DMS53 treated with DMSO at 0.1 percent for 48 hours (cell line): ENCODE results near the gene ITGA7.
"Not testable (repeated sequence)": the region's sequence is repeated elsewhere in the genome, so short reads cannot be mapped to it uniquely, and the experiment has no call there.

Source experiments
- DNase-seq: peaks from one replicate; lab custom pipeline; 2025; ENCODE audit not compliant: unreplicated experiment; lab: John Stamatoyannopoulos, UW

The ITGA7 gene

GRCh38 chr12:55653031-55653430 is 54.7 kb downstream of the ITGA7 start:
- DNase-seq = no peak

GRCh38 chr12:55652352-55652751 is 55.4 kb downstream of the ITGA7 start:
- DNase-seq = no peak

GRCh38 chr12:55651299-55651683 is 56.4 kb downstream of the ITGA7 start:
- DNase-seq = no peak

- not testable (repeated sequence) for DNase-seq
Measured at GRCh38 chr12:55650620-55651298, 56.9 kb downstream of the ITGA7 start.

GRCh38 chr12:55647027-55647426 is 60.7 kb downstream of the ITGA7 start:
- DNase-seq = no peak

GRCh38 chr12:55644591-55644990 is 63.1 kb downstream of the ITGA7 start:
- DNase-seq = no peak

- DNase-seq = no peak
Measured at GRCh38 chr12:55642669-55643068, 65.0 kb downstream of the ITGA7 start.

GRCh38 chr12:55642267-55642666 is 65.4 kb downstream of the ITGA7 start:
- DNase-seq = no peak

GRCh38 chr12:55641595-55641994 is 66.1 kb downstream of the ITGA7 start:
- DNase-seq = no peak

- DNase-seq = no peak
Measured at GRCh38 chr12:55637467-55637866, 70.2 kb downstream of the ITGA7 start.

- DNase-seq = no peak
Measured at GRCh38 chr12:55636853-55637252, 70.9 kb downstream of the ITGA7 start, which contains the start of gene OR10P1. Gene OR10P1 (plus strand): TSS chr12:55636892. CDS start chr12:55636892, 0 bp downstream.

- DNase-seq = no peak
Measured at GRCh38 chr12:55636116-55636655, 71.5 kb downstream of the ITGA7 start.
